Loucy (cell line): ENCODE measurements around the gene PCDHGB7.

Experiments
- H2AFZ ChIP-seq: fragments of 200-600 bp; sonication (generic); 2 replicates; pipeline ENCODE4 v1.6.0; 2016; ENCODE audit warnings: antibody characterized with exemption, mild to moderate bottlenecking, low read length, moderate library complexity
- H3F3A ChIP-seq: fragments of 200-600 bp; 2 replicates; pipeline ENCODE4 v1.6.0; 2016; ENCODE audit warnings: antibody characterized with exemption, low read depth, mild to moderate bottlenecking
- H3K27me3 ChIP-seq: fragments of 200-600 bp; sonication (generic); 2 replicates; pipeline ENCODE4 v1.6.1; 2014; ENCODE audit warnings: low read length, mild to moderate bottlenecking; ENCODE audit not compliant: insufficient read depth, poor library complexity, severe bottlenecking
- H3K36me3 ChIP-seq: fragments of 200-600 bp; sonication (generic); 2 replicates; pipeline ENCODE4 v1.6.1; 2016; ENCODE audit warnings: low read length; ENCODE audit not compliant: insufficient read depth
- H3K4me1 ChIP-seq: fragments of 200-600 bp; sonication (generic); 2 replicates; pipeline ENCODE4 v1.5.1; 2014; ENCODE audit warnings: low read length, mild to moderate bottlenecking; ENCODE audit not compliant: insufficient read depth, poor library complexity, severe bottlenecking
- H3K4me2 ChIP-seq: fragments of 200-600 bp; sonication (generic); 2 replicates; pipeline ENCODE4 v1.6.0; 2014; ENCODE audit warnings: antibody characterized with exemption, low read length, low read depth, mild to moderate bottlenecking; ENCODE audit not compliant: poor library complexity, severe bottlenecking
- H3K4me3 ChIP-seq: fragments of 200-600 bp; sonication (generic); 2 replicates; pipeline ENCODE4 v1.5.1; 2014; ENCODE audit warnings: low read length, mild to moderate bottlenecking, mixed read lengths; ENCODE audit not compliant: poor library complexity, severe bottlenecking
- H3K79me2 ChIP-seq: fragments of 200-600 bp; sonication (generic); 2 replicates; pipeline ENCODE4 v1.6.1; 2014; ENCODE audit warnings: low read length; ENCODE audit not compliant: insufficient read depth
- H3K9ac ChIP-seq: fragments of 200-600 bp; sonication (generic); 2 replicates; pipeline ENCODE4 v1.6.0; 2014; ENCODE audit warnings: mild to moderate bottlenecking, low read depth, low read length, moderate library complexity; ENCODE audit not compliant: poor library complexity, severe bottlenecking
- H3K9me2 ChIP-seq: fragments of 200-600 bp; sonication (generic); replicated peaks from 2 replicates; pipeline ENCODE4 v1.6.1; 2016; ENCODE audit warnings: low read depth, low read length, mixed read lengths
- H3K9me3 ChIP-seq: fragments of 200-600 bp; sonication (generic); 2 replicates; pipeline ENCODE4 v1.6.1; 2014; ENCODE audit warnings: mild to moderate bottlenecking, antibody characterized with exemption, low read length, low read depth; ENCODE audit not compliant: insufficient read depth
- H4K20me1 ChIP-seq: fragments of 200-600 bp; sonication (generic); 2 replicates; pipeline ENCODE4 v1.6.0; 2014; ENCODE audit warnings: antibody characterized with exemption, low read length, mild to moderate bottlenecking; ENCODE audit not compliant: insufficient read depth, poor library complexity, severe bottlenecking
- CTCF ChIP-seq: fragments of 200-600 bp; sonication (generic); conservative IDR thresholded peaks from 2 replicates; pipeline ENCODE4 v1.5.1; 2014; ENCODE audit warnings: mild to moderate bottlenecking, antibody characterized with exemption, low read length
- EZH2phosphoT487 ChIP-seq: fragments of 200-600 bp; IDR thresholded peaks from 2 replicates; pipeline ENCODE4 v1.6.1; 2018; ENCODE audit warnings: antibody characterized with exemption, mild to moderate bottlenecking, moderate library complexity, borderline replicate concordance

Gene PCDHGB7

GRCh38 chr5:141441571-141442170 is 24.2 kb downstream of the PCDHGB7 start:
- no peak overlapping the region for H2AFZ ChIP-seq
- H3F3A ChIP-seq, result no peaks in the 10 kb centered on the region
- no peaks in the 10 kb centered on the region for H4K20me1 ChIP-seq
- H3K27me3 ChIP-seq, result no peaks in the 10 kb centered on the region
- H3K4me2 ChIP-seq, result no peak overlapping the region
- TF ChIP-seq CTCF, result no peak
- TF ChIP-seq EZH2phosphoT487, result no peak
- H3K4me3 ChIP-seq, result no peak overlapping the region
- H3K4me1 ChIP-seq, result no peaks in the 10 kb centered on the region
- no peak overlapping the region for H3K9ac ChIP-seq
- H3K36me3 ChIP-seq, result no peaks in the 10 kb centered on the region
- H3K9me3 ChIP-seq, result no peaks in the 10 kb centered on the region
- H3K9me2 ChIP-seq, result no peaks in the 10 kb centered on the region
- no peaks in the 10 kb centered on the region for H3K79me2 ChIP-seq

- TF ChIP-seq CTCF, result no peak
- Histone ChIP-seq H3K36me3 (no peaks in the 10 kb centered on the region), H2AFZ (no peak overlapping the region), H3K4me2 (no peak overlapping the region), H3K4me3 (no peak overlapping the region), H3K9me2 (no peaks in the 10 kb centered on the region), H3K9ac (no peak overlapping the region), H3K9me3 (no peaks in the 10 kb centered on the region), H4K20me1 (no peaks in the 10 kb centered on the region), H3F3A (no peaks in the 10 kb centered on the region), H3K79me2 (no peaks in the 10 kb centered on the region), H3K4me1 (no peaks in the 10 kb centered on the region), H3K27me3 (no peaks in the 10 kb centered on the region)
Measured at GRCh38 chr5:141465351-141465750, 47.9 kb downstream of the PCDHGB7 start.
